PFSK-1 (cell line): Measurements from ENCODE around the gene DLL3. TPM values are rescaled to one million over a fixed set of nuclear protein-coding genes. Genes with fewer than 3 reads are reported as not detected.

ENCODE experiments used
- FOXP2 ChIP-seq: optimal IDR thresholded peaks from 2 replicates; pipeline ENCODE3; 2011; ENCODE audit warnings: borderline replicate concordance, control low read depth, inconsistent platforms; ENCODE audit not compliant: insufficient read depth; ENCODE audit errors: extremely low read length, extremely low read depth
- POLR2AphosphoS5 ChIP-seq: IDR thresholded peaks from 2 replicates; pipeline ENCODE4 v1.6.1; 2012; ENCODE audit warnings: low read depth, mild to moderate bottlenecking, control low read depth, low read length, moderate library complexity
- SIN3A ChIP-seq: IDR thresholded peaks from 2 replicates; pipeline ENCODE4 v1.6.1; 2012; ENCODE audit warnings: mild to moderate bottlenecking, low read length, moderate library complexity, borderline replicate concordance; ENCODE audit not compliant: insufficient read depth
- TAF1 ChIP-seq: IDR thresholded peaks from 2 replicates; pipeline ENCODE4 v1.6.1; 2012; ENCODE audit warnings: low read length, control low read depth, borderline replicate concordance; ENCODE audit not compliant: insufficient read depth
- polyA plus RNA-seq: library from polyadenylated mRNA; unstranded; fragments of >200 nt; gene quantifications from one replicate; pipeline ENCODE4 v1.2.1, GENCODE V29; 2012; ENCODE audit warnings: low read depth, missing spikeins; ENCODE audit not compliant: insufficient read length
- TF ChIP-seq, protein P1 (sequence below), 2 experiments: IDR thresholded peaks; 2 replicates each; pipeline versions ENCODE4 v1.6.1 to v1.8.0; 2011 to 2012; ENCODE audit warnings: low read depth in 2 of 2, low read length in 2 of 2, control low read depth in 1 of 2, inconsistent platforms in 1 of 2, mild to moderate bottlenecking in 1 of 2, moderate library complexity in 1 of 2; ENCODE audit not compliant: insufficient read depth in 1 of 2

The DLL3 gene, protein sequence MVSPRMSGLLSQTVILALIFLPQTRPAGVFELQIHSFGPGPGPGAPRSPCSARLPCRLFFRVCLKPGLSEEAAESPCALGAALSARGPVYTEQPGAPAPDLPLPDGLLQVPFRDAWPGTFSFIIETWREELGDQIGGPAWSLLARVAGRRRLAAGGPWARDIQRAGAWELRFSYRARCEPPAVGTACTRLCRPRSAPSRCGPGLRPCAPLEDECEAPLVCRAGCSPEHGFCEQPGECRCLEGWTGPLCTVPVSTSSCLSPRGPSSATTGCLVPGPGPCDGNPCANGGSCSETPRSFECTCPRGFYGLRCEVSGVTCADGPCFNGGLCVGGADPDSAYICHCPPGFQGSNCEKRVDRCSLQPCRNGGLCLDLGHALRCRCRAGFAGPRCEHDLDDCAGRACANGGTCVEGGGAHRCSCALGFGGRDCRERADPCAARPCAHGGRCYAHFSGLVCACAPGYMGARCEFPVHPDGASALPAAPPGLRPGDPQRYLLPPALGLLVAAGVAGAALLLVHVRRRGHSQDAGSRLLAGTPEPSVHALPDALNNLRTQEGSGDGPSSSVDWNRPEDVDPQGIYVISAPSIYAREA
- 4.5 TPM for polyA plus RNA-seq

DNA sequence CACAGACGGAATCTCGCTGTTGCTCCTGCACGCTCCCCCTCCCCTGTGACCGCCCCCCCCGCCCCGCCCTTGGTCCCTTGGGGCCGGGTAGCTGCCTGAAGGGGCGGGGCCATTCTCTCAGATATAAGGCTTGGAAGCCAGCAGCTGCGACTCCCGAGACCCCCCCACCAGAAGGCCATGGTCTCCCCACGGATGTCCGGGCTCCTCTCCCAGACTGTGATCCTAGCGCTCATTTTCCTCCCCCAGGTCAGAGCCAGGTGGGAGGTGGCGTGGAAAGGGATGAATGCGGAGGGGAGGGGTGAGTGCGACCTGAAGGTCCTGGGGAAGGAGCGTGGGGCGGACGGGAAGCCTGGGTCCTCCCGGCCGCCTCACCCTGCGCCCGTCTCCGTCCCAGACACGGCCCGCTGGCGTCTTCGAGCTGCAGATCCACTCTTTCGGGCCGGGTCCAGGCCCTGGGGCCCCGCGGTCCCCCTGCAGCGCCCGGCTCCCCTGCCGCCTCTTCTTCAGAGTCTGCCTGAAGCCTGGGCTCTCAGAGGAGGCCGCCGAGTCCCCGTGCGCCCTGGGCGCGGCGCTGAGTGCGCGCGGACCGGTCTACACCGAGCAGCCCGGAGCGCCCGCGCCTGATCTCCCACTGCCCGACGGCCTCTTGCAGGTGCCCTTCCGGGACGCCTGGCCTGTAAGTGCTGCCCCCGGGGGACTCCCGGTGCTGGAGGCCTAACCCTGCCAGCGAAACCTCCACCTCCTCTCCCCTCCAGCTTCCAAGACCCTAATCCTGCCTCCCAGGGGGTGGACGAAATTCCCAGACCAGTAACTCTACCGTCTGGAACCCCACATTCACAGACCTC, at the start of gene DLL3:
DLL3 (plus strand) TSS at position 150 of the 845 bp plus-strand sequence; CDS start at position 178, 28 bp downstream.
- TF ChIP-seq, protein P1, sequence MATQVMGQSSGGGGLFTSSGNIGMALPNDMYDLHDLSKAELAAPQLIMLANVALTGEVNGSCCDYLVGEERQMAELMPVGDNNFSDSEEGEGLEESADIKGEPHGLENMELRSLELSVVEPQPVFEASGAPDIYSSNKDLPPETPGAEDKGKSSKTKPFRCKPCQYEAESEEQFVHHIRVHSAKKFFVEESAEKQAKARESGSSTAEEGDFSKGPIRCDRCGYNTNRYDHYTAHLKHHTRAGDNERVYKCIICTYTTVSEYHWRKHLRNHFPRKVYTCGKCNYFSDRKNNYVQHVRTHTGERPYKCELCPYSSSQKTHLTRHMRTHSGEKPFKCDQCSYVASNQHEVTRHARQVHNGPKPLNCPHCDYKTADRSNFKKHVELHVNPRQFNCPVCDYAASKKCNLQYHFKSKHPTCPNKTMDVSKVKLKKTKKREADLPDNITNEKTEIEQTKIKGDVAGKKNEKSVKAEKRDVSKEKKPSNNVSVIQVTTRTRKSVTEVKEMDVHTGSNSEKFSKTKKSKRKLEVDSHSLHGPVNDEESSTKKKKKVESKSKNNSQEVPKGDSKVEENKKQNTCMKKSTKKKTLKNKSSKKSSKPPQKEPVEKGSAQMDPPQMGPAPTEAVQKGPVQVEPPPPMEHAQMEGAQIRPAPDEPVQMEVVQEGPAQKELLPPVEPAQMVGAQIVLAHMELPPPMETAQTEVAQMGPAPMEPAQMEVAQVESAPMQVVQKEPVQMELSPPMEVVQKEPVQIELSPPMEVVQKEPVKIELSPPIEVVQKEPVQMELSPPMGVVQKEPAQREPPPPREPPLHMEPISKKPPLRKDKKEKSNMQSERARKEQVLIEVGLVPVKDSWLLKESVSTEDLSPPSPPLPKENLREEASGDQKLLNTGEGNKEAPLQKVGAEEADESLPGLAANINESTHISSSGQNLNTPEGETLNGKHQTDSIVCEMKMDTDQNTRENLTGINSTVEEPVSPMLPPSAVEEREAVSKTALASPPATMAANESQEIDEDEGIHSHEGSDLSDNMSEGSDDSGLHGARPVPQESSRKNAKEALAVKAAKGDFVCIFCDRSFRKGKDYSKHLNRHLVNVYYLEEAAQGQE (IDR thresholded peaks at IDR 0.05; ENCODE audit: insufficient read depth in 1 of 2, low read depth in 2 of 2, low read length in 2 of 2), result no peak
- TF ChIP-seq SIN3A, result no peak
- TF ChIP-seq POLR2AphosphoS5, result no peak

DNA sequence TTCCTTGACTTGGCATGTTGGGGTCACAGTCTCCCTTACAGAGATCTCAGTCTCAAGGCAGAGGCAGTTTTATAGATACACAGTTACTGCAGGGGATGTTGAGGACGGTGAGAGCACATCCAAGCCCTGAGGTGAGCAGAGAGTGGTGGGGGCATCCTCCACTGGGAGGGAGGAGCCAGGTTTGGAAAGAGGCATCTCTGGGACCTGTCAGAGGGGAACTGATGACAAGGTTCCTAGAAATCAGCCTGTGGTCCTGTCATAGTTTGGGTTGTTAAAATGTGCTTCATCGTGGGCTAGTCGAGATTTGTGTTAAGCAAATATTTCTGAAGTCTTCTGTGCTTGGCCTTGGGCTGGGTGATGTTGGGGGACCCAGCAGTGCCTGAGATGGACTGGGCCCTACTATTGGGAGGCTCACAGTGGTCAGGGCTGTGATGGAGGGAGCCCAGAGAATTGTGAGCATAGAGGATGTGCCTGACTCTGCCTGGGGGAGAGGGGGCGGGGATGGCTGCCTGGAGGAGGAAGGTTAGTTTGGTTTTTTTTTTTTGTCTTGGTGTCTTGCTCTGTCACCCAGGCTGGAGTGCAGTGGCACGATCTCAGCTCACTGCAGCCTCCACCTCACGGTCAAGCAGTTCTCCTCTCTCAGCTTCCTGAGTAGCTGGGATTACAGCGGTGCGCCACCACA, 49.5 kb upstream of the DLL3 start:
- TF ChIP-seq, protein P1 (IDR thresholded peaks at IDR 0.05; ENCODE audit: insufficient read depth in 1 of 2, low read depth in 2 of 2, low read length in 2 of 2), result no peak
- TF ChIP-seq POLR2AphosphoS5, result no peak
- TF ChIP-seq TAF1, result no peak
- no peak for TF ChIP-seq FOXP2
- TF ChIP-seq SIN3A, result no peak

DNA sequence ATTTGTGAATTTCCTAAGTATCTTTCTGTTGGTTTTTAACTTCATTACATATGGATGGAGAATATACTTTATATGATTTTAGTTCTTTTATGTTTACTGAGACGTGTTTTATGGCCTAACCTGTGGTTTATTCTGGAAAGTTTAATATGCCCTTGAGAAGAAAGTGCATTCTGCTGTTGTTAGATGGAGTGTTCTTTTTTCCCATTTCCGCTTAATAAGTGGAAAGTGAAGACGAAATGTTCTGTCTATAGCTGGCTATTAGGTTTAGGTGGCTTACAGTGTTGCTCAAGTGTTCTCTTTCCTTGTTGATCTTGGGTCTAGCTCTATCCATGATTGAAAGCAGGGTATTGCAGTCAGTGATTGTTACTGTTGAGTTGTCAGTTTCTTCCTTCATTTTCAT, 35.3 kb upstream of the DLL3 start:
- no peak for TF ChIP-seq SIN3A
- TF ChIP-seq TAF1, result no peak
- no peak for TF ChIP-seq FOXP2
- TF ChIP-seq, protein P1 (IDR thresholded peaks at IDR 0.05; ENCODE audit: insufficient read depth in 1 of 2, low read depth in 2 of 2, low read length in 2 of 2), result no peak
- TF ChIP-seq POLR2AphosphoS5, result no peak

DNA sequence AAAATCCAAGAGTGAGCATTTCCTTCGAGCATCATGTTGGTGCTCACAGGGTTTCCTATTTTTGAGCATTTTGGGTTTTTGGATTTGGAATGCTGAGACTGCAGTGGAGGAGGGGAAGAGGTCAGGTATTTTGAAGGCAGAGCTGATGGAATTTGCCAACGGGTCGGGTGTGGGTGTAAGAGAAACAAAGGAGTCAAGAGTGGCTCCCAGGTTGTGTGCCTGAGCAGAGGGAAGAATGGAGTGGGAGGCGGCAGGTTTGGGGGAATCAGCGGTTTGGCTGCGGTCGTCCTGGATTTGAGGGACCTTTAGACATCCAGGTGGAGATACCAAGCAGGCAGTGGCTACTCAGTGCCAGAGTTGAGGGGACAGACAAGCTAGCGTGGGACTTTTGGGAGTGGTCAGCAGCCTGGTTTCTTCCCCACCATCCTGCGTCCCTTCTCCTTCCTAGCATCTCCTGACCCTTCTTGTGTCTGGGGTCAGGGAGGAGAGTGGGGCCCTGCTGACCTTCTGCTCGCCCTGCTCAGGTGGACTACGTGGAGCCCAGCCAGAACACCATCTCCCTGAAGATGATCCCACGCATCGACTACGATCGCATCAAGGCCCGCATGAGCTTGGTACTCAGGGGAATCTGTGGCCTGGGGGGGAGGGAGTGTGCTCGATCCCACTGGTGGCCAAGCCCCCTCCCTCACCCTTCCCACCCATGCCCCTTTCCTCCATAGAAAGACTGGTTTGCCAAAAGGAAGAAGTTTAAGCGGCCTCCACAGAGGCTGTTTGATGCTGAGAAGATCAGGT, 32.6 kb upstream of the DLL3 start:
- TF ChIP-seq, protein P1 (IDR thresholded peaks at IDR 0.05; ENCODE audit: insufficient read depth in 1 of 2, low read depth in 2 of 2, low read length in 2 of 2), result no peak
- no peak for TF ChIP-seq POLR2AphosphoS5
- TF ChIP-seq FOXP2, result no peak
- TF ChIP-seq TAF1, result no peak
- TF ChIP-seq SIN3A, result no peak
